Suprapubic skin (tissue), 4 donors: ENCODE data around the gene DPH5.

Source experiments
- POLR2A ChIP-seq, 2 donors: fragments of 450-650 bp; IDR thresholded peaks; one replicate each; pipeline ENCODE4 v1.6.1; 2017; ENCODE audit warnings: antibody characterized with exemption in 2 of 2, mild to moderate bottlenecking in 2 of 2, moderate library complexity in 2 of 2
- POLR2AphosphoS5 ChIP-seq, 3 donors: sonication (generic); formaldehyde crosslinking; IDR thresholded peaks; one replicate each; pipeline ENCODE4 v1.6.1; 2017; ENCODE audit warnings: antibody characterized with exemption in 3 of 3

DNA sequence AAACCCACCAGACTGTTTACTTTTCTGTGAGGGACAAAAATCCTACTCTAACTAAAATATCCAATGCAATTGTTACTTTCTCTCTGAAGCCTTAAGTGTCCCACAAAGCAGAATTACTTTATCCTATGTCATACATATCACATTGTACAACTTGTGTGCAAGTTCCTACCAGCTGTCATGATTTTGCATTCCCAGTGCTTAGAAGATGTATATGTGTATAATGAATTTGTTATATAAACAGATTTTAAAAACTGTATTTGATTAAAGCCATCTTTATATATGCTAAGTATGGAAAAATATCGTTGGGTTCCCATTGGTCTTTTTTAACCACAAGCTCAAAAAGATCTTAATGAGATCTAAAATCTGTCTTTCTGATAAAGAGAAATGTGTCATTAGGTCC, 57.0 kb downstream of the DPH5 start:
- TF ChIP-seq POLR2A (IDR thresholded peaks at IDR 0.05) (no peak), POLR2AphosphoS5 (IDR thresholded peaks at IDR 0.05) (no peak)
